ENCODE results near the gene COL23A1. TPM values are rescaled to one million over a fixed set of nuclear protein-coding genes. Genes with fewer than 3 reads are reported as not detected.

The COL23A1 gene
- total and polyA plus RNA-seq, 2 of the 8 experiments (the other 6 are each of a cell fraction or from before 2014, with no cell fraction given) = 3.1 to 4.7 TPM

DNA sequence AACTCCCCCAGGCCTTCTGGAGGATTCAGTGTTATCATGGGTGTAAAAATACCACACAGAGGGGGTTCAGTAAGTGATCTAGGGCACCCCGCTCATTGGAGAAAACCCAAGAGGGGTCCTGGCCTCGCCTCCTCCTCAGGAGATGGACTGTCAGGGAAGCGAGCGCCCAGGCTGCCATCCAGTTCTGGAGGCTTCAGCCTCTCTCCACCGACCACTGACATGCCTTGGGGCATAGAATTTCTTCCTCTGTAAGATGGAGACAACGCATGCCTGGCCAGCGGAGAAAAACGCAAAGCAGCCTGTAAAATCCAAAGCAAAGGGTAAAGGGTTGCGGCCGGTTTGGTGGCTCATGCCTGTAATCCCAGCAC is 165.4 kb downstream of the COL23A1 start (continued):
- no peak for TF ChIP-seq SIX5 (IDR thresholded peaks at IDR 0.05; ENCODE audit: low read depth, low read length)

Data from H1 (cell line).